Heart left ventricle (tissue), 13 donors: ENCODE measurements around the gene DIP2C.

Experiments used
- POLR2A ChIP-seq, 2 donors: fragments of 450-650 bp; IDR thresholded peaks; one replicate each; pipeline ENCODE4 v1.6.1; 2017; ENCODE audit warnings: antibody characterized with exemption in 2 of 2, mild to moderate bottlenecking in 2 of 2, moderate library complexity in 2 of 2
- TF ChIP-seq, protein P1 (sequence below), 12 donors: fragments of 200-600 bp; sonication (generic) in 4 of 12; IDR thresholded peaks; one replicate each; pipeline versions ENCODE4 v1.5.0 to v1.8.0; 2018 to 2022; ENCODE audit warnings: antibody characterized with exemption in 12 of 12, mild to moderate bottlenecking in 5 of 12
- donor health status: ischemic (EF 13 %, LVEDD 7.1; RV severe dilation, severe dysfunction).
- donor health status: DM: no; HTN: yes; CAD: no.
- donor health status: DM: no; HTN: no; CAD: no.
- donor health status: ischemic (EF 25% LVEDD 6.9; RV normal size, moderate dysfunction).
- donor health status: ischemic (EF 25% LVEDD 5.7; RV mildly dilated, moderate dysfunction).
- donor health status: ischemic (EF 35%, LVEDD 5.7; RV mildly dilated, moderate dysfunction).
- donor health status: nonischemic (EF 11% LVEDD 7.7; RV severe dilation, severe dysfunction).
- donor health status: DM: yes; HTN: yes; CAD: no.
- donor health status: PGD.
- donor health status: ischemic (EF 29% LVEDD 5.4; RV normal size, mild dysfunction).
- donor health status: nonischemic (EF 23%, LVEDD 6.1; RV moderate dilation, normal function).

DNA sequence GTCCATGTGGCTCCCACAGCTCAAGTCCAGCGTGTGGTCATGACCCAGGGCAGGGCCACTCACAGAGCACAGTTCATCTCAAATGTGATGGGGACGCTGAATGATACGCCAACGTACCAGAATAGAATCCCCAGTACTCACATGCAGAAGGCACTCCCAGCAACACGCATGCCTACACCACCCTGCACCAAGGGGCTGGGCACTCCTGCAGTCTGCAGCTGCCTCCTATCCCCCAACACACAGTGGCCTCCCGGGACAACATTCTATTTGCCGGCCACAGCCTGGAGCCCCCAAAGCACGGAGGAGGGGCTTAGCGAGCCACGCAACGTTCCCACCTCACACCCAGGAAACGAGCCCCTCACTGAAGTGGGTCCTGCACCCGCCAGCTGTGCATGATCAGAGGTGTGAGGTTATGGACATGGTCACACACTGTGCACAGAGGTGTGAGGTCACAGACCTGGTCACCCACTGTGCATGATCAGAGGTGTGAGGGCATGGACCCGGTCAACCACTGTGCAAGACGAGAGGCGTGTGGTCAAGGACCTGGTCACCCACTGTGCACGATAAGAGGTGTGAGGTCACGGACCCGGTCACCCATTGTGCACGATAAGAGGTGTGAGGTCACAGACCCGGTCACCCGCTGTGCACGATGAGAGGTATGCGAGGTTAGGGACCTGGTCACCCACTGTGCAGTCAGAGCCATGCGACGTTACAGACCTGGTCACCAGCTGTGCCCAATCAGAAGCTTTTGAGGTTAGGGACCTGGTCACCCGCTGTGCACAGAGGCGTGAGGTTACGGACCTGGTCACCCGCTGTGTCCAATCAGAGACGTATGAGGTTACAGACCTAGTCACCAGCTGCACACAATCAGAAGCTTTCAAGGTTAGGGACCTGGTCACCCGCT, 182.8 kb downstream of the DIP2C start:
- TF ChIP-seq, protein P1, sequence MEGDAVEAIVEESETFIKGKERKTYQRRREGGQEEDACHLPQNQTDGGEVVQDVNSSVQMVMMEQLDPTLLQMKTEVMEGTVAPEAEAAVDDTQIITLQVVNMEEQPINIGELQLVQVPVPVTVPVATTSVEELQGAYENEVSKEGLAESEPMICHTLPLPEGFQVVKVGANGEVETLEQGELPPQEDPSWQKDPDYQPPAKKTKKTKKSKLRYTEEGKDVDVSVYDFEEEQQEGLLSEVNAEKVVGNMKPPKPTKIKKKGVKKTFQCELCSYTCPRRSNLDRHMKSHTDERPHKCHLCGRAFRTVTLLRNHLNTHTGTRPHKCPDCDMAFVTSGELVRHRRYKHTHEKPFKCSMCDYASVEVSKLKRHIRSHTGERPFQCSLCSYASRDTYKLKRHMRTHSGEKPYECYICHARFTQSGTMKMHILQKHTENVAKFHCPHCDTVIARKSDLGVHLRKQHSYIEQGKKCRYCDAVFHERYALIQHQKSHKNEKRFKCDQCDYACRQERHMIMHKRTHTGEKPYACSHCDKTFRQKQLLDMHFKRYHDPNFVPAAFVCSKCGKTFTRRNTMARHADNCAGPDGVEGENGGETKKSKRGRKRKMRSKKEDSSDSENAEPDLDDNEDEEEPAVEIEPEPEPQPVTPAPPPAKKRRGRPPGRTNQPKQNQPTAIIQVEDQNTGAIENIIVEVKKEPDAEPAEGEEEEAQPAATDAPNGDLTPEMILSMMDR (IDR thresholded peaks at IDR 0.05) = no peak
- TF ChIP-seq POLR2A (IDR thresholded peaks at IDR 0.05) = no peak
